Measurements from ENCODE around the gene GRM7. TPM values are rescaled to one million over a fixed set of nuclear protein-coding genes. Genes with fewer than 3 reads are reported as not detected.

Gene GRM7
- total RNA-seq, 1 donor from 2014 or later, result 0.80 TPM

DNA sequence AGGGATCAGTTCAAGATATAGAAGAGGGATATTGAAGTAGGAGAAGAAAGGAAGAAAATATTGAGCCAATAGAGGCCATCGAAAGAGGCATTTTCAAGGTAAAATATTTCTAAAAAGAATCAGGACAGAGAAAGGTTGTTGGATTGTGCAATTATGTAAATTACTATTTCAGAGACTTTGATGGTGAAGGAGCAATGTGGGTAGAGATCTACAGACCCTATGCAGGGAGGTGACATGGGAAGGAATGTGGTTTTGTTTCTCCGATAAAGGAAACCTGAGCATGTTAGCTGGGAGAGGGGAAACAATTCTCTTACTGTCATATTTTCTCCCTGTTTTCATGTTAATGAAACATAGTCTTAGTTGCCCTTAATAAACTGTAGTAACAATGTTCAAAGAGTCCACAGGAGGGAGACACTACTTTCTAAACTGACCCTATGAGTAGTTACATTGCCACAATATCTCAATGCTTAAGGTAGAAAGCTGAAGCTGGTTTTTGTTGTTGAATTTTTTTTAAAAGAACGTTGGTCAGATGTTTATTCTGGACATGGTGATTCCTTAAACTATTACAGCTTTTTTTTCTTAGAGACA, 133.3 kb downstream of the GRM7 start:
- Histone ChIP-seq H3K4me1 (peaks cover 39% of the 10 kb centered on the region), H3K4me2 (no peak overlapping the region), H3K27me3 (no peaks in the 10 kb centered on the region), H4K20me1 (ENCODE audit: low read depth) (no peaks in the 10 kb centered on the region), H3K9me3 (ENCODE audit: low read depth) (no peaks in the 10 kb centered on the region), H3K4me3 (no peak overlapping the region), H3K27ac (no peak overlapping the region), H3K36me3 (peaks cover 6% of the 10 kb centered on the region), H3K79me2 (ENCODE audit: low read depth) (no peaks in the 10 kb centered on the region), H3K9ac (no peak overlapping the region), H3F3A (ENCODE audit: low read depth) (peaks cover 16% of the 10 kb centered on the region), H2AFZ (replicated peaks) (no peak overlapping the region)
- no peak for DNase-seq (ENCODE audit: low spot score)
- no peaks in the 10 kb centered on the region for H3K27me3 Mint-ChIP-seq (ENCODE audit: insufficient read depth, low read depth)
- no peak overlapping the region for H3K27ac Mint-ChIP-seq
- TF ChIP-seq, protein P1, sequence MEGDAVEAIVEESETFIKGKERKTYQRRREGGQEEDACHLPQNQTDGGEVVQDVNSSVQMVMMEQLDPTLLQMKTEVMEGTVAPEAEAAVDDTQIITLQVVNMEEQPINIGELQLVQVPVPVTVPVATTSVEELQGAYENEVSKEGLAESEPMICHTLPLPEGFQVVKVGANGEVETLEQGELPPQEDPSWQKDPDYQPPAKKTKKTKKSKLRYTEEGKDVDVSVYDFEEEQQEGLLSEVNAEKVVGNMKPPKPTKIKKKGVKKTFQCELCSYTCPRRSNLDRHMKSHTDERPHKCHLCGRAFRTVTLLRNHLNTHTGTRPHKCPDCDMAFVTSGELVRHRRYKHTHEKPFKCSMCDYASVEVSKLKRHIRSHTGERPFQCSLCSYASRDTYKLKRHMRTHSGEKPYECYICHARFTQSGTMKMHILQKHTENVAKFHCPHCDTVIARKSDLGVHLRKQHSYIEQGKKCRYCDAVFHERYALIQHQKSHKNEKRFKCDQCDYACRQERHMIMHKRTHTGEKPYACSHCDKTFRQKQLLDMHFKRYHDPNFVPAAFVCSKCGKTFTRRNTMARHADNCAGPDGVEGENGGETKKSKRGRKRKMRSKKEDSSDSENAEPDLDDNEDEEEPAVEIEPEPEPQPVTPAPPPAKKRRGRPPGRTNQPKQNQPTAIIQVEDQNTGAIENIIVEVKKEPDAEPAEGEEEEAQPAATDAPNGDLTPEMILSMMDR (IDR thresholded peaks at IDR 0.05), result peak; percentile 48
- TF ChIP-seq EZH2 (IDR thresholded peaks at IDR 0.05), result no peak
- H3K36me3 Mint-ChIP-seq, result peaks cover 2% of the 10 kb centered on the region
- no peak overlapping the region for H3K4me3 Mint-ChIP-seq
- H3K9me3 Mint-ChIP-seq, result peaks cover 4% of the 10 kb centered on the region
- H3K4me1 Mint-ChIP-seq, result peaks cover 7% of the 10 kb centered on the region

DNA sequence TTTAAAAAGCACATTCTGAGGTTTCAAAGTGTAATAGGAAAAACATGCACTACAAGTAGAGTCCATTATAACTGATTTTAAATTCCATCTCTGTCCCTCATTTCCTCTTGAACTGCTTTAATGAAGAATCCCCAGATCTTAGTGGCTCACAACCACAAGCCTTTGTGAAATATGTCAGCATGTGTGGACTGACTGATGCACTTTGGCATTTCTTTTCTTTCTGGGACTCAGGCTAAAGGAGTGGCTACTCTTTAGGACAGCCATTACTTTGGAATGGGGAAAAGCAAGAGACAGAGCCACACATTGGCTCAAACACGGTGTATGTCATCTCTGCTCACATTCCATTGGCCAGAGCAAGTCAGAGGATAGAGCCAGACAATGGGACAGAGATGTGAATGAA, 139.6 kb downstream of the GRM7 start:
- Mint-ChIP-seq H3K4me1 (no peaks in the 10 kb centered on the region), H3K36me3 (peaks cover 2% of the 10 kb centered on the region)

DNA sequence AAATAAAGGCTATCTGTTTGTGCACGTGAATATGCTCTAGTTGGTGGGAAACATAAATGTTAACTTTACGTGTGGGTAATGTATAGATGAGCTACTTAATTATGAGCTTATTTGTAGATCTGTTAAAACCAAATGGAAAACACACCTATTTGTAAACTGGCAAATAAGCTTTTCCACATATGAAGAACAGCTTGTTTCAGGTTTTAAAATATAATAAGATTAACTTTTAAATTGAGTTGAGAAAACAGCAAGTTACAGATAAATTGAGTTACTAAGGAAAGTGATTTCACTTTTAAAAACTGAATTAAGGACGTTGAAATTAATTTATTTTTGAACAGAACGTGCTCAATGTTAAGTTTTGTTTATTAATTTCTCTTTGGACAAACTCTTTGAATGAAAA, 140.5 kb downstream of the GRM7 start:
- TF ChIP-seq EZH2phosphoT487 (IDR thresholded peaks at IDR 0.05) (no peak), EZH2 (IDR thresholded peaks at IDR 0.05) (no peak)
- TF ChIP-seq, protein P1 (IDR thresholded peaks at IDR 0.05), result no peak

More for the DNA sequence above, 139.6 kb downstream of the GRM7 start:
- Mint-ChIP-seq H3K9me3 (peaks cover 7% of the 10 kb centered on the region), H3K4me3 (no peak overlapping the region), H3K27ac (no peak overlapping the region), H3K27me3 (ENCODE audit: insufficient read depth, low read depth) (no peaks in the 10 kb centered on the region)
- Histone ChIP-seq H3K4me2 (no peak overlapping the region), H3K27me3 (no peaks in the 10 kb centered on the region), H4K20me1 (ENCODE audit: low read depth) (no peaks in the 10 kb centered on the region), H3K4me1 (peaks cover 6% of the 10 kb centered on the region), H3K9ac (no peak overlapping the region), H3K36me3 (peaks cover 1% of the 10 kb centered on the region), H3K79me2 (ENCODE audit: low read depth) (no peaks in the 10 kb centered on the region), H2AFZ (replicated peaks) (no peak overlapping the region), H3F3A (ENCODE audit: low read depth) (no peaks in the 10 kb centered on the region), H3K4me3 (no peak overlapping the region), H3K9me3 (ENCODE audit: low read depth) (no peaks in the 10 kb centered on the region), H3K27ac (no peak overlapping the region)
- TF ChIP-seq, protein P1 (IDR thresholded peaks at IDR 0.05), result no peak
- TF ChIP-seq EZH2 (IDR thresholded peaks at IDR 0.05) (no peak), EZH2phosphoT487 (IDR thresholded peaks at IDR 0.05) (no peak)
- no peak for DNase-seq (ENCODE audit: low spot score)

More for the DNA sequence above, 140.5 kb downstream of the GRM7 start:
- H3K27me3 ChIP-seq, result no peaks in the 10 kb centered on the region
- no peaks in the 10 kb centered on the region for H3K9me3 ChIP-seq (ENCODE audit: low read depth)
- H3K4me3 ChIP-seq, result no peak overlapping the region
- Mint-ChIP-seq H3K4me1 (no peaks in the 10 kb centered on the region), H3K27me3 (ENCODE audit: insufficient read depth, low read depth) (no peaks in the 10 kb centered on the region), H3K4me3 (no peak overlapping the region), H3K27ac (no peak overlapping the region), H3K36me3 (peaks cover 2% of the 10 kb centered on the region), H3K9me3 (peaks cover 7% of the 10 kb centered on the region)
- H2AFZ ChIP-seq (replicated peaks), result no peak overlapping the region
- no peak overlapping the region for H3K27ac ChIP-seq
- H3K36me3 ChIP-seq, result no peaks in the 10 kb centered on the region
- DNase-seq (ENCODE audit: low spot score), result no peak
- no peaks in the 10 kb centered on the region for H3F3A ChIP-seq (ENCODE audit: low read depth)
- no peaks in the 10 kb centered on the region for H3K79me2 ChIP-seq (ENCODE audit: low read depth)
- H3K4me1 ChIP-seq, result peaks cover 4% of the 10 kb centered on the region
- H3K4me2 ChIP-seq, result no peak overlapping the region
- H3K9ac ChIP-seq, result no peak overlapping the region
- H4K20me1 ChIP-seq (ENCODE audit: low read depth), result no peaks in the 10 kb centered on the region

Data from neural progenitor cell (in vitro differentiated cells).